Subcutaneous abdominal adipose tissue (tissue), 5 donors: ENCODE data around the gene HNRNPK.

Source experiments
- H3K27ac ChIP-seq: one replicate; pipeline ENCODE4 v1.7.0; 2013; ENCODE audit warnings: low read depth, mild to moderate bottlenecking, inconsistent platforms, low read length, moderate library complexity
- H3K27me3 ChIP-seq, 5 donors: one replicate each; pipeline ENCODE4 v1.7.0; 2013; ENCODE audit warnings: low read length in 5 of 5, inconsistent platforms in 1 of 5; ENCODE audit not compliant: control insufficient read depth in 5 of 5, insufficient read depth in 4 of 5
- H3K36me3 ChIP-seq, 5 donors: one replicate each; pipeline ENCODE4 v1.7.0; 2013; ENCODE audit warnings: low read length in 5 of 5; ENCODE audit not compliant: control insufficient read depth in 5 of 5, insufficient read depth in 5 of 5
- H3K4me1 ChIP-seq, 5 donors: one replicate each; pipeline ENCODE4 v1.7.0; 2013; ENCODE audit warnings: low read length in 5 of 5, mild to moderate bottlenecking in 3 of 5, moderate library complexity in 1 of 5; ENCODE audit not compliant: control insufficient read depth in 5 of 5, insufficient read depth in 5 of 5
- H3K4me3 ChIP-seq, 5 donors: one replicate each; pipeline ENCODE4 v1.7.0; 2013; ENCODE audit warnings: low read length in 5 of 5, low read depth in 1 of 5
- H3K9ac ChIP-seq, 5 donors: one replicate each; pipeline ENCODE4 v1.7.0; 2013; ENCODE audit warnings: low read length in 5 of 5, mild to moderate bottlenecking in 4 of 5, moderate library complexity in 3 of 5
- H3K9me3 ChIP-seq, 5 donors: one replicate each; pipeline ENCODE4 v1.7.0; 2013; ENCODE audit warnings: low read length in 5 of 5; ENCODE audit not compliant: control insufficient read depth in 5 of 5
- donor health status: healthy.
- donor health status: healthy.
- donor health status: healthy.
- donor health status: healthy.
- donor health status: healthy.

Gene HNRNPK

DNA sequence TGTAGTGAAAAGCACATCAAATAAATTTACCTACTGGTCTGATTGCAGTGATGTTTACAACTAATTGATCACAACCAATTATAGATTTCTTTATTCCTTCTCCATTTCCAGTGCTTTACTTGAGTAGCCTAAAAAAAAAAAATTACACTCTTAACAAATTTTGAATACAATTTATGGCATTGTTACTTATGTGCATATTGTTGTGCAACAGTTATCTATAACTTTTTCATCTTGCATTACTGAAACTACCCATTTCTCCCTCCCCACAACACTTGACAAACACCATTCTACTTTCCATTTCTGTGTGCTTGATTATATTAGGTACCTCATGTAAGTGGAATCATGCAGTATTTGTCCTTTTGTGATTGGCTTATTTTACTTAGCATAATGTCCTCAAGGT is 12.9 kb upstream of the HNRNPK start:
- no peak overlapping the region for H3K9ac ChIP-seq
- no peaks in the 10 kb centered on the region for H3K9me3 ChIP-seq
- no peaks in the 10 kb centered on the region for H3K27me3 ChIP-seq
- H3K4me1 ChIP-seq = no peaks in the 10 kb centered on the region
- H3K36me3 ChIP-seq = peaks cover 0 to 5% (median 0%) of the 10 kb centered on the region in 5 donors
- H3K4me3 ChIP-seq = no peak overlapping the region
- H3K27ac ChIP-seq = no peak overlapping the region

DNA sequence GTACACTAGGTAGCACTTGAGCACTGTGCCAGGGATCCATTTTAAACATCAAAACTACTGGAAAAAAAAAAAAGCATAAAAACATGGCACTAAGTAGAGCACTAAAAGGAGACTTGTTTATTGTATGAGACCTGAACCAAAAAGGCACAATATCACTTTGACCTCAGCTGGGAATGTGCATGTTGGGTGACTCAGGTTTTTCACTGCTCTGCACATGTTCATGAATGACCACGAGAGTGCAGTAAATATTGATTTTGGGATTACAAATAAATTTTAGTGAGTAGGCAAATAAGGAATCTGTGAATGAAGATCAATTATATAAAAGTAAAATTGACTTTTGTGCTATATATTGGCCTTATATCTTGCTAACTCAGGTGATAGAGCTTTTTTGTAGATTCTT is 12.4 kb upstream of the HNRNPK start:
- no peak overlapping the region for H3K9ac ChIP-seq
- no peaks in the 10 kb centered on the region for H3K9me3 ChIP-seq
- H3K27ac ChIP-seq = no peak overlapping the region
- no peaks in the 10 kb centered on the region for H3K27me3 ChIP-seq
- no peaks in the 10 kb centered on the region for H3K4me1 ChIP-seq
- H3K36me3 ChIP-seq = peaks cover 0 to 5% (median 0%) of the 10 kb centered on the region in 5 donors
- no peak overlapping the region for H3K4me3 ChIP-seq

DNA sequence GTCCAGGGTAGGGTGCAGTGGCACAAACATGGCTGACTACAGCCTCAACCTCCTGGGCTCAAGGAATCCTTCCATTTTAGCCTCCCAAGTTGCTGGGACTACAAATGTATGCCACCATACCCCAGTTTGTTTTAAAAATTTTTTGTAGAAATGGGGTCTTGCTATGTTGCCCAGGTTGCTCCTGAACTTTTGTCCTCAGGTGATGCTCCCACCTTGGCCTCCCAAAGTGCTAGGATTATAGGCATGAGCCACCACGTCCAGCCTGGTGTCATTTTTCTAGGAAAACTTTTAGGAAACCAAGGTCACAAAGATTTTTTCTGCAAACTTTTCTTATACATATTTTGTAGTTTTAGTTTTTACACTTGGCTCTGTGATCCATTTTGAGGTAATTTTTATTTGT is 11.3 kb upstream of the HNRNPK start:
- Histone ChIP-seq H3K27me3 (no peaks in the 10 kb centered on the region), H3K9me3 (no peaks in the 10 kb centered on the region), H3K36me3 (peaks cover 0 to 5% (median 0%) of the 10 kb centered on the region in 5 donors), H3K9ac (no peak overlapping the region), H3K27ac (no peak overlapping the region), H3K4me3 (no peak overlapping the region), H3K4me1 (no peaks in the 10 kb centered on the region)

- Histone ChIP-seq H3K27me3 (no peaks in the 10 kb centered on the region), H3K4me1 (no peaks in the 10 kb centered on the region)
Observed at GRCh38 chr9:83988411-83988810, 8.4 kb upstream of the HNRNPK start.

GRCh38 chr9:83987402-83987791 is 7.4 kb upstream of the HNRNPK start:
- Histone ChIP-seq H3K4me1 (no peaks in the 10 kb centered on the region), H3K9ac (no peak overlapping the region), H3K9me3 (no peaks in the 10 kb centered on the region), H3K27me3 (no peaks in the 10 kb centered on the region), H3K4me3 (no peak overlapping the region), H3K36me3 (peaks cover 0 to 5% (median 0%) of the 10 kb centered on the region in 5 donors), H3K27ac (no peak overlapping the region)

More at GRCh38 chr9:83988411-83988810, 8.4 kb upstream of the HNRNPK start:
- peaks cover 0 to 5% (median 0%) of the 10 kb centered on the region in 5 donors for H3K36me3 ChIP-seq
- no peak overlapping the region for H3K4me3 ChIP-seq
- no peaks in the 10 kb centered on the region for H3K9me3 ChIP-seq
- no peak overlapping the region for H3K9ac ChIP-seq
- H3K27ac ChIP-seq = no peak overlapping the region

- Histone ChIP-seq H3K9ac (no peak overlapping the region), H3K36me3 (peaks cover 0 to 5% (median 0%) of the 10 kb centered on the region in 5 donors), H3K9me3 (no peaks in the 10 kb centered on the region), H3K4me3 (no peak overlapping the region), H3K27me3 (no peaks in the 10 kb centered on the region), H3K27ac (no peak overlapping the region), H3K4me1 (peaks cover 0 to under 1% (median under 1%) of the 10 kb centered on the region in 5 donors)
Observed at GRCh38 chr9:83986765-83987401, 6.9 kb upstream of the HNRNPK start.

GRCh38 chr9:83986195-83986594 is 6.2 kb upstream of the HNRNPK start:
- Histone ChIP-seq H3K36me3 (peaks cover 0 to 5% (median 0%) of the 10 kb centered on the region in 5 donors), H3K27ac (no peak overlapping the region), H3K4me1 (peaks cover 0 to 8% (median 7%) of the 10 kb centered on the region in 5 donors), H3K27me3 (no peaks in the 10 kb centered on the region), H3K4me3 (no peak overlapping the region), H3K9ac (no peak overlapping the region), H3K9me3 (no peaks in the 10 kb centered on the region)

GRCh38 chr9:83981126-83981871 is 1.3 kb upstream of the HNRNPK start:
- Histone ChIP-seq H3K4me1 (peaks cover 0 to 38% (median 28%) of the 10 kb centered on the region in 5 donors), H3K36me3 (peaks cover 6 to 11% (median 7%) of the 10 kb centered on the region in 5 donors), H3K9ac (peak overlapping the region in 4 of 5 donors; percentile 88 to 98 (median 92)), H3K9me3 (no peaks in the 10 kb centered on the region), H3K4me3 (peak overlapping the region; percentile 80 to 100 (median 97)), H3K27ac (peak overlapping the region; percentile 99), H3K27me3 (no peaks in the 10 kb centered on the region)

- Histone ChIP-seq H3K27me3 (no peaks in the 10 kb centered on the region), H3K4me1 (peaks cover 0 to 42% (median 33%) of the 10 kb centered on the region in 5 donors), H3K27ac (peak within 1 kb of the TSS; percentile 99), H3K9ac (peak within 1 kb of the TSS; percentile 82 to 100 (median 93)), H3K9me3 (no peaks in the 10 kb centered on the region), H3K36me3 (peaks cover 10 to 18% (median 14%) of the 10 kb centered on the region in 5 donors), H3K4me3 (peak within 1 kb of the TSS; percentile 86 to 100 (median 99))
Observed at GRCh38 chr9:83980395-83981125, 545 bp upstream of the HNRNPK start, which contains the start of gene RMI1. Gene RMI1 (plus strand): TSS chr9:83980805. CDS start chr9:84000987, 20,182 bp downstream.
